ENCODE measurements around the gene ZNF267. TPM values are rescaled to one million over a fixed set of nuclear protein-coding genes. Genes with fewer than 3 reads are reported as not detected.
"Not testable (repeated sequence)": the region's sequence is repeated elsewhere in the genome, so short reads cannot be mapped to it uniquely, and the experiment has no call there.

The ZNF267 gene
- total RNA-seq, 3 donors from 2014 or later (not counting 1 experiment from before 2014, with no cell fraction given) = 45.0 to 56.6 (median 52.8) TPM

DNA sequence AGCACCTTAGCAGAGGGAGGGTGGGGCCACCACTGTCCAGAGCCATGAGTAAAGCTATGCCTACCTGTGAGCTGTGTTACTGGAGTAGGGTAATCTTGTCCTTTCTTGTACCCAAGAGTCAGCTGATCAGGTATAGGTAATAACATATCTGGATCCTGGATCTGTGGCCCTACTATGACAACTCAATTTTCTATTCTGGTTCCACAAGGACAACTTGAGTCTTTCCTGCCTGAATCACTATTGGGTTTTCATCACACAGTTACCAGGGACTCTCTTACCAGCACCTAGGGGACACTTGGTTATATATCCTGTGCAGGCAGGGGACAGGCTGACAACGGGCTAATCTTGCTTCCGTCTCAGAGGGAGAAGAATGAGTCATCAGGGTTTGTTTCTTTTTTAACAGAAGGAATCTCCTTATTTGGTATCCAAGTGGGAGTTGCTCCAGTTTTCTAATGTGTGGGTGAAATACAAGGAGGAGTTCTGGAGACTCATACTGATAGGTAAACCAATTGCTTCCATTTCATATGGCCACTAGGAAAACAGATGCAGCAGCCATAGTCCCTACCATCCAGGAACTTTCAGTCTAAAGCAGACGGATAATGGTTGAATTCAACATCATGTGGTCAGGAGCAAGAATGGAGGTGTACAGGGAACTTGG lies 6.8 kb downstream of the ZNF267 start:
- H3K4me3 ChIP-seq (ENCODE audit: low read length) = no peak overlapping the region
- TF ChIP-seq, protein P1, sequence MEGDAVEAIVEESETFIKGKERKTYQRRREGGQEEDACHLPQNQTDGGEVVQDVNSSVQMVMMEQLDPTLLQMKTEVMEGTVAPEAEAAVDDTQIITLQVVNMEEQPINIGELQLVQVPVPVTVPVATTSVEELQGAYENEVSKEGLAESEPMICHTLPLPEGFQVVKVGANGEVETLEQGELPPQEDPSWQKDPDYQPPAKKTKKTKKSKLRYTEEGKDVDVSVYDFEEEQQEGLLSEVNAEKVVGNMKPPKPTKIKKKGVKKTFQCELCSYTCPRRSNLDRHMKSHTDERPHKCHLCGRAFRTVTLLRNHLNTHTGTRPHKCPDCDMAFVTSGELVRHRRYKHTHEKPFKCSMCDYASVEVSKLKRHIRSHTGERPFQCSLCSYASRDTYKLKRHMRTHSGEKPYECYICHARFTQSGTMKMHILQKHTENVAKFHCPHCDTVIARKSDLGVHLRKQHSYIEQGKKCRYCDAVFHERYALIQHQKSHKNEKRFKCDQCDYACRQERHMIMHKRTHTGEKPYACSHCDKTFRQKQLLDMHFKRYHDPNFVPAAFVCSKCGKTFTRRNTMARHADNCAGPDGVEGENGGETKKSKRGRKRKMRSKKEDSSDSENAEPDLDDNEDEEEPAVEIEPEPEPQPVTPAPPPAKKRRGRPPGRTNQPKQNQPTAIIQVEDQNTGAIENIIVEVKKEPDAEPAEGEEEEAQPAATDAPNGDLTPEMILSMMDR (IDR thresholded peaks at IDR 0.05) = no peak
- H3K4me1 ChIP-seq (ENCODE audit: control insufficient read depth, insufficient read depth, low read length) = peaks cover 38% of the 10 kb centered on the region
- Mint-ChIP-seq H3K27me3 (ENCODE audit: low read depth in 2 of 2) (no peaks in the 10 kb centered on the region), H3K4me3 (no peak overlapping the region), H3K9me3 (no peaks in the 10 kb centered on the region), H3K27ac (peak overlapping the region; percentile 92 to 94), H3K4me1 (peaks cover 70 to 73% of the 10 kb centered on the region in 2 donors), H3K36me3 (peaks cover 10% of the 10 kb centered on the region)
- ATAC-seq (peak; percentile 55 to 68 (median 62)), DNase-seq (peak in 1 of 2 donors; percentile 63)
- 43% methylated on average over 3 of the region's 3 CpGs for WGBS (ENCODE audit: insufficient coverage)
- H3K27me3 ChIP-seq (ENCODE audit: control insufficient read depth, insufficient read depth, low read length) = no peaks in the 10 kb centered on the region
- intact Hi-C loops (cut with micrococcal nuclease) = no loop called here
- H3K36me3 ChIP-seq (ENCODE audit: control insufficient read depth, insufficient read depth, low read length) = peaks cover 18% of the 10 kb centered on the region
- H3K9me3 ChIP-seq (ENCODE audit: control insufficient read depth, insufficient read depth, low read length) = no peaks in the 10 kb centered on the region
- peak overlapping the region; percentile 10 for H3K27ac ChIP-seq (ENCODE audit: low read length)

DNA sequence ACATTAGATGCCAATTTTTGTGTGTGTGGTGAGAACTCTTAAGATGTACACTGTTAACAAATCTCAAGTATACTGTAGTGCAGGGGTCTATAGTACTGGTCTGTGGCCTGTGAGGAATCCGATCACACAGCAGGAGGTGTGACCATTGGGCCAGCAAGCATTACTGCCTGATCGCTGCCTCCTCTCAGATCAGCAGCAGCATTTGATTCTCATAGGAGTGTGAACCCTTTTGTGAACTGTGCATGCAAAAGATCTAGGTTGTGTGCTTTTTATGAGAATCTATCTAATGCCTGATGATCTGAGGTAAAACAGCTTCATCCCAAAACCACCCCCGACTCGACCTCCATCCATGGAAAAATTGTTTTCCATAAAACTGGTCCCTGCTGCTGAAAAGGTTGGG lies 12.6 kb downstream of the ZNF267 start:
- peaks cover 58 to 63% of the 10 kb centered on the region in 2 donors for H3K4me1 Mint-ChIP-seq
- peaks cover 2% of the 10 kb centered on the region for H3K9me3 ChIP-seq (ENCODE audit: control insufficient read depth, insufficient read depth, low read length)
- peak overlapping the region in 1 of 2 donors; percentile 84 for H3K27ac Mint-ChIP-seq
- H3K27ac ChIP-seq (ENCODE audit: low read length) = no peak overlapping the region
- H3K4me3 Mint-ChIP-seq = no peak overlapping the region
- intact Hi-C loops (cut with micrococcal nuclease) = no loop called here
- peaks cover 31% of the 10 kb centered on the region for H3K36me3 Mint-ChIP-seq
- H3K4me1 ChIP-seq (ENCODE audit: control insufficient read depth, insufficient read depth, low read length) = no peaks in the 10 kb centered on the region
- H3K27me3 Mint-ChIP-seq (ENCODE audit: low read depth in 2 of 2) = no peaks in the 10 kb centered on the region
- 100% methylated on average over 4 of the region's 4 CpGs for WGBS (ENCODE audit: insufficient coverage)
- no peak overlapping the region for H3K4me3 ChIP-seq (ENCODE audit: low read length)
- peaks cover 0 to 3% of the 10 kb centered on the region in 2 donors for H3K9me3 Mint-ChIP-seq
- DNase-seq (no peak), ATAC-seq (no peak)
- TF ChIP-seq, protein P1 (IDR thresholded peaks at IDR 0.05) = no peak
- peaks cover 38% of the 10 kb centered on the region for H3K36me3 ChIP-seq (ENCODE audit: control insufficient read depth, insufficient read depth, low read length)
- H3K27me3 ChIP-seq (ENCODE audit: control insufficient read depth, insufficient read depth, low read length) = no peaks in the 10 kb centered on the region

DNA sequence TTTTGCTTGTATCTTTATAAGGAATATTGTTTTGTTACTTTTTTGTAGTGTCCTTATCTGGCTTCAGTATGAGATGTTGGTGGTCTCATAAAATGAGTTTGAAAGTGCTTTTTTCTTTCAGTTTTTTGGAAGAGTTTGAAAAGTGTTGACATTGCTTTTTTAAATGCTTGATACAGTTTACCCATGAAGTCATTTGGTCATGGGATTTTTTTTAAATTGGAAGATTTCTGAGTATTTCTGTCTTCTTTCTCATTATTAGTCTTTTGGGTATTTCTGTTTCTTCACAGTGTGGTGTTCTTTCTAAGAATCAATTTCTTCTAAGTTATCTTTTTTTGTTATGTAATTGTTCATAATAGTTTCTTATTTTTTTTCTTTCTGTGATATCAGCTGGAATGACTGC lies 15.1 kb downstream of the ZNF267 start:
- H3K4me1 ChIP-seq (ENCODE audit: control insufficient read depth, insufficient read depth, low read length) = no peaks in the 10 kb centered on the region
- Mint-ChIP-seq H3K4me1 (peaks cover 56 to 61% of the 10 kb centered on the region in 2 donors), H3K36me3 (peaks cover 46% of the 10 kb centered on the region), H3K27me3 (ENCODE audit: low read depth in 2 of 2) (no peaks in the 10 kb centered on the region), H3K9me3 (peaks cover 0 to 6% of the 10 kb centered on the region in 2 donors), H3K27ac (peak overlapping the region; percentile 48 to 84), H3K4me3 (peak overlapping the region; percentile 55)
- TF ChIP-seq, protein P1 (IDR thresholded peaks at IDR 0.05) = no peak
- H3K27me3 ChIP-seq (ENCODE audit: control insufficient read depth, insufficient read depth, low read length) = no peaks in the 10 kb centered on the region
- intact Hi-C loops (cut with micrococcal nuclease) = no loop called here
- H3K9me3 ChIP-seq (ENCODE audit: control insufficient read depth, insufficient read depth, low read length) = peaks cover 9% of the 10 kb centered on the region
- DNase-seq (no peak), ATAC-seq (no peak)
- no peak overlapping the region for H3K27ac ChIP-seq (ENCODE audit: low read length)
- no peak overlapping the region for H3K4me3 ChIP-seq (ENCODE audit: low read length)
- peaks cover 52% of the 10 kb centered on the region for H3K36me3 ChIP-seq (ENCODE audit: control insufficient read depth, insufficient read depth, low read length)

DNA sequence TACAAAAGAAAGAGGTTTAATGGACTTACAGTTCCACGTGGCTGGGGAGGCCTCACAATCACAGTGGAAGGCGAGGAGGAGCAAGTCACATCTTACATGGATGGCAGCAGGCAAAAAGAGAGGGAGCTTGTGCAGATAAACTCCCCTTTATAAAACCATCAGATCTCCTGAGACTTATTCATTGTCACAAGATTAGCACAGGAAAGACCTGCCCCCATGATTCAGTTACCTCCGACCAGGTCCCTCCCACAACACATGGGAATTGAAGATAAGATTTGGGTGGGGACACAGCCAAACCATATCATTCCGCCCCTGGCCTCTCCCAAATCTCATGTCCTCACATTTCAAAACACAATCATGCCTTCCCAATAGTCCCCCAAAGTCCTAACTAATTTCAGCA lies 18.5 kb downstream of the ZNF267 start:
- H3K9me3 Mint-ChIP-seq; H3K4me3 ChIP-seq (ENCODE audit: low read length); H3K27me3 ChIP-seq (ENCODE audit: control insufficient read depth, insufficient read depth, low read length); H3K4me1 ChIP-seq (ENCODE audit: control insufficient read depth, insufficient read depth, low read length); H3K4me3 Mint-ChIP-seq; H3K27me3 Mint-ChIP-seq (ENCODE audit: low read depth in 2 of 2); intact Hi-C loops (cut with micrococcal nuclease); H3K27ac ChIP-seq (ENCODE audit: low read length); DNase-seq; ATAC-seq: not testable (repeated sequence)
- Histone ChIP-seq H3K9me3 (ENCODE audit: control insufficient read depth, insufficient read depth, low read length) (peaks cover 12% of the 10 kb centered on the region), H3K36me3 (ENCODE audit: control insufficient read depth, insufficient read depth, low read length) (peaks cover 57% of the 10 kb centered on the region)
- peaks cover 63% of the 10 kb centered on the region for H3K36me3 Mint-ChIP-seq
- WGBS (ENCODE audit: insufficient coverage) = 100% methylated on average over 4 of the region's 4 CpGs
- peaks cover 61 to 64% of the 10 kb centered on the region in 2 donors for H3K4me1 Mint-ChIP-seq
- H3K27ac Mint-ChIP-seq = peak overlapping the region; percentile 8 to 57
